ENCODE results near the gene LRRC8C.
A peak's percentile ranks its signal among the peaks of the same experiment; 100 is the strongest.
"Not testable (repeated sequence)": the region's sequence is repeated elsewhere in the genome, so short reads cannot be mapped to it uniquely, and the experiment has no call there.

Gene LRRC8C

GRCh38 chr1:89588480-89588879 lies 44.4 kb upstream of the LRRC8C start:
- H2BK120ac ChIP-seq (ENCODE audit: low read depth, low read length) = no peak overlapping the region
- no peak overlapping the region for H4K8ac ChIP-seq (ENCODE audit: low read depth, low read length)
- H3K23ac ChIP-seq (ENCODE audit: low read depth, low read length, poor library complexity) = no peak overlapping the region
- H3K27me3 ChIP-seq (ENCODE audit: control insufficient read depth in 3 of 3, insufficient read depth in 3 of 3, low read depth in 1 of 3, low read length in 3 of 3) = no peaks in the 10 kb centered on the region
- H3K36me3 ChIP-seq (replicated peaks in 1 of 2; ENCODE audit: control insufficient read depth in 2 of 2, insufficient read depth in 2 of 2, low read length in 2 of 2) = no peaks in the 10 kb centered on the region
- WGBS, 2 donors (ENCODE audit: extremely low coverage in 2 of 2, insufficient read length in 2 of 2, insufficient replicate concordance in 1 of 2) = no CpG with 5 or more reads among the region's 1 CpG
- H3K4me2 ChIP-seq (ENCODE audit: insufficient read depth, low read length, poor library complexity, severe bottlenecking) = no peak overlapping the region
- H2BK12ac ChIP-seq (ENCODE audit: low read length) = no peak overlapping the region
- no peak overlapping the region for H2AK5ac ChIP-seq (ENCODE audit: low read depth, low read length)
- DNase-seq (ENCODE audit: low spot score) = no peak
- no peak overlapping the region for H3K4ac ChIP-seq (ENCODE audit: low read length)
- H3K18ac ChIP-seq (ENCODE audit: low read length) = no peak overlapping the region
- peaks cover 6 to 10% of the 10 kb centered on the region in 2 donors for H3K4me1 ChIP-seq (ENCODE audit: control insufficient read depth in 2 of 2, insufficient read depth in 1 of 2, low read depth in 1 of 2, low read length in 2 of 2)
- no peak overlapping the region for H3K4me3 ChIP-seq (ENCODE audit: low read length in 2 of 2)
- no peak overlapping the region for H2BK15ac ChIP-seq (ENCODE audit: low read length)
- H3K79me1 ChIP-seq (ENCODE audit: low read depth, low read length) = no peaks in the 10 kb centered on the region
- no peak overlapping the region for H4K91ac ChIP-seq (ENCODE audit: low read depth, low read length, poor library complexity)
- H3K27ac ChIP-seq (replicated peaks; ENCODE audit: low read length) = no peak overlapping the region
- H3K9me3 ChIP-seq (replicated peaks in 1 of 2; ENCODE audit: control insufficient read depth in 2 of 2, insufficient read depth in 1 of 2, low read depth in 1 of 2, low read length in 2 of 2) = no peaks in the 10 kb centered on the region
- no peak overlapping the region for H3K14ac ChIP-seq (ENCODE audit: low read length)
- no peak overlapping the region for H3K9ac ChIP-seq (ENCODE audit: low read depth, low read length, poor library complexity)
- no peak overlapping the region for H2BK5ac ChIP-seq (ENCODE audit: low read length)
- H2AFZ ChIP-seq (ENCODE audit: low read length) = no peak overlapping the region

GRCh38 chr1:89589515-89589914 lies 43.4 kb upstream of the LRRC8C start:
- H4K8ac ChIP-seq (ENCODE audit: low read depth, low read length) = no peak overlapping the region
- H3K9me3 ChIP-seq (replicated peaks in 1 of 2; ENCODE audit: control insufficient read depth in 2 of 2, insufficient read depth in 1 of 2, low read depth in 1 of 2, low read length in 2 of 2) = no peaks in the 10 kb centered on the region
- H3K27me3 ChIP-seq (ENCODE audit: control insufficient read depth in 3 of 3, insufficient read depth in 3 of 3, low read depth in 1 of 3, low read length in 3 of 3) = no peaks in the 10 kb centered on the region
- H4K91ac ChIP-seq (ENCODE audit: low read depth, low read length, poor library complexity) = no peak overlapping the region
- H2BK15ac ChIP-seq (ENCODE audit: low read length) = no peak overlapping the region
- no peak overlapping the region for H2BK120ac ChIP-seq (ENCODE audit: low read depth, low read length)
- H2BK5ac ChIP-seq (ENCODE audit: low read length) = no peak overlapping the region
- no peak overlapping the region for H3K4me3 ChIP-seq (ENCODE audit: low read length in 2 of 2)
- no peaks in the 10 kb centered on the region for H3K36me3 ChIP-seq (replicated peaks in 1 of 2; ENCODE audit: control insufficient read depth in 2 of 2, insufficient read depth in 2 of 2, low read length in 2 of 2)
- no peak overlapping the region for H3K18ac ChIP-seq (ENCODE audit: low read length)
- H3K14ac ChIP-seq (ENCODE audit: low read length) = no peak overlapping the region
- H3K9ac ChIP-seq (ENCODE audit: low read depth, low read length, poor library complexity) = no peak overlapping the region
- H3K4ac ChIP-seq (ENCODE audit: low read length) = no peak overlapping the region
- no peak overlapping the region for H2AK5ac ChIP-seq (ENCODE audit: low read depth, low read length)
- no peak overlapping the region for H3K27ac ChIP-seq (replicated peaks; ENCODE audit: low read length)
- DNase-seq (ENCODE audit: low spot score) = no peak
- H2BK12ac ChIP-seq (ENCODE audit: low read length) = no peak overlapping the region
- no peaks in the 10 kb centered on the region for H3K79me1 ChIP-seq (ENCODE audit: low read depth, low read length)
- H3K4me2 ChIP-seq (ENCODE audit: insufficient read depth, low read length, poor library complexity, severe bottlenecking) = no peak overlapping the region
- H2AFZ ChIP-seq (ENCODE audit: low read length) = no peak overlapping the region
- WGBS, 2 donors (ENCODE audit: extremely low coverage in 2 of 2, insufficient read length in 2 of 2, insufficient replicate concordance in 1 of 2) = no CpG with 5 or more reads among the region's 1 CpG
- peaks cover 6 to 10% of the 10 kb centered on the region in 2 donors for H3K4me1 ChIP-seq (ENCODE audit: control insufficient read depth in 2 of 2, insufficient read depth in 1 of 2, low read depth in 1 of 2, low read length in 2 of 2)
- no peak overlapping the region for H3K23ac ChIP-seq (ENCODE audit: low read depth, low read length, poor library complexity)

GRCh38 chr1:89590341-89591080 lies 42.4 kb upstream of the LRRC8C start:
- Histone ChIP-seq H3K4me1 (ENCODE audit: control insufficient read depth in 2 of 2, insufficient read depth in 1 of 2, low read depth in 1 of 2, low read length in 2 of 2) (peaks cover 6 to 10% of the 10 kb centered on the region in 2 donors), H3K9ac (ENCODE audit: low read depth, low read length, poor library complexity) (no peak overlapping the region), H3K14ac (ENCODE audit: low read length) (no peak overlapping the region), H3K4me3 (ENCODE audit: low read length in 2 of 2) (no peak overlapping the region), H3K27me3 (ENCODE audit: control insufficient read depth in 3 of 3, insufficient read depth in 3 of 3, low read depth in 1 of 3, low read length in 3 of 3) (no peaks in the 10 kb centered on the region), H4K91ac (ENCODE audit: low read depth, low read length, poor library complexity) (no peak overlapping the region), H2AK5ac (ENCODE audit: low read depth, low read length) (no peak overlapping the region), H3K18ac (ENCODE audit: low read length) (peak overlapping the region; percentile 30), H3K9me3 (replicated peaks in 1 of 2; ENCODE audit: control insufficient read depth in 2 of 2, insufficient read depth in 1 of 2, low read depth in 1 of 2, low read length in 2 of 2) (no peaks in the 10 kb centered on the region), H3K36me3 (replicated peaks in 1 of 2; ENCODE audit: control insufficient read depth in 2 of 2, insufficient read depth in 2 of 2, low read length in 2 of 2) (no peaks in the 10 kb centered on the region), H3K27ac (replicated peaks; ENCODE audit: low read length) (no peak overlapping the region), H2BK120ac (ENCODE audit: low read depth, low read length) (no peak overlapping the region), H3K4me2 (ENCODE audit: insufficient read depth, low read length, poor library complexity, severe bottlenecking) (no peak overlapping the region), H2AFZ (ENCODE audit: low read length) (no peak overlapping the region), H3K4ac (ENCODE audit: low read length) (no peak overlapping the region), H2BK12ac (ENCODE audit: low read length) (no peak overlapping the region), H2BK5ac (ENCODE audit: low read length) (no peak overlapping the region), H3K23ac (ENCODE audit: low read depth, low read length, poor library complexity) (no peak overlapping the region), H3K79me1 (ENCODE audit: low read depth, low read length) (no peaks in the 10 kb centered on the region), H2BK15ac (ENCODE audit: low read length) (no peak overlapping the region), H4K8ac (ENCODE audit: low read depth, low read length) (no peak overlapping the region)
- DNase-seq (ENCODE audit: low spot score) = no peak
- WGBS, 2 donors (ENCODE audit: extremely low coverage in 2 of 2, insufficient read length in 2 of 2, insufficient replicate concordance in 1 of 2) = no CpG with 5 or more reads among the region's 6 CpGs

- not testable (repeated sequence) for H2AK5ac ChIP-seq (ENCODE audit: low read depth, low read length); H3K4ac ChIP-seq (ENCODE audit: low read length); H3K18ac ChIP-seq (ENCODE audit: low read length); H2BK120ac ChIP-seq (ENCODE audit: low read depth, low read length); H3K4me3 ChIP-seq (ENCODE audit: low read length in 2 of 2); H2BK12ac ChIP-seq (ENCODE audit: low read length); H3K36me3 ChIP-seq (replicated peaks in 1 of 2; ENCODE audit: control insufficient read depth in 2 of 2, insufficient read depth in 2 of 2, low read length in 2 of 2); H2BK15ac ChIP-seq (ENCODE audit: low read length); H3K27ac ChIP-seq (replicated peaks; ENCODE audit: low read length); H4K8ac ChIP-seq (ENCODE audit: low read depth, low read length); H2BK5ac ChIP-seq (ENCODE audit: low read length); H3K4me2 ChIP-seq (ENCODE audit: insufficient read depth, low read length, poor library complexity, severe bottlenecking); H4K91ac ChIP-seq (ENCODE audit: low read depth, low read length, poor library complexity); H3K9ac ChIP-seq (ENCODE audit: low read depth, low read length, poor library complexity); H3K9me3 ChIP-seq (replicated peaks in 1 of 2; ENCODE audit: control insufficient read depth in 2 of 2, insufficient read depth in 1 of 2, low read depth in 1 of 2, low read length in 2 of 2); H2AFZ ChIP-seq (ENCODE audit: low read length); H3K27me3 ChIP-seq (ENCODE audit: control insufficient read depth in 3 of 3, insufficient read depth in 3 of 3, low read depth in 1 of 3, low read length in 3 of 3); H3K4me1 ChIP-seq (ENCODE audit: control insufficient read depth in 2 of 2, insufficient read depth in 1 of 2, low read depth in 1 of 2, low read length in 2 of 2); H3K23ac ChIP-seq (ENCODE audit: low read depth, low read length, poor library complexity); H3K14ac ChIP-seq (ENCODE audit: low read length); DNase-seq (ENCODE audit: low spot score); H3K79me1 ChIP-seq (ENCODE audit: low read depth, low read length)
- no CpG with 5 or more reads among the region's 13 CpGs for WGBS, 2 donors (ENCODE audit: extremely low coverage in 2 of 2, insufficient read length in 2 of 2, insufficient replicate concordance in 1 of 2)
Measured at GRCh38 chr1:89592861-89593302, 40.0 kb upstream of the LRRC8C start.

All from neuronal stem cell (in vitro differentiated cells).